HG03039 (cell line): ENCODE data around the gene EP400.

ENCODE experiments used
- ATAC-seq: cut with Tn5 transposase; IDR thresholded peaks from one replicate; pipeline ENCODE4 v1.9.1; 2021; ENCODE audit warnings: mild to moderate bottlenecking, moderate library complexity; ENCODE audit not compliant: unreplicated experiment

The EP400 gene

DNA sequence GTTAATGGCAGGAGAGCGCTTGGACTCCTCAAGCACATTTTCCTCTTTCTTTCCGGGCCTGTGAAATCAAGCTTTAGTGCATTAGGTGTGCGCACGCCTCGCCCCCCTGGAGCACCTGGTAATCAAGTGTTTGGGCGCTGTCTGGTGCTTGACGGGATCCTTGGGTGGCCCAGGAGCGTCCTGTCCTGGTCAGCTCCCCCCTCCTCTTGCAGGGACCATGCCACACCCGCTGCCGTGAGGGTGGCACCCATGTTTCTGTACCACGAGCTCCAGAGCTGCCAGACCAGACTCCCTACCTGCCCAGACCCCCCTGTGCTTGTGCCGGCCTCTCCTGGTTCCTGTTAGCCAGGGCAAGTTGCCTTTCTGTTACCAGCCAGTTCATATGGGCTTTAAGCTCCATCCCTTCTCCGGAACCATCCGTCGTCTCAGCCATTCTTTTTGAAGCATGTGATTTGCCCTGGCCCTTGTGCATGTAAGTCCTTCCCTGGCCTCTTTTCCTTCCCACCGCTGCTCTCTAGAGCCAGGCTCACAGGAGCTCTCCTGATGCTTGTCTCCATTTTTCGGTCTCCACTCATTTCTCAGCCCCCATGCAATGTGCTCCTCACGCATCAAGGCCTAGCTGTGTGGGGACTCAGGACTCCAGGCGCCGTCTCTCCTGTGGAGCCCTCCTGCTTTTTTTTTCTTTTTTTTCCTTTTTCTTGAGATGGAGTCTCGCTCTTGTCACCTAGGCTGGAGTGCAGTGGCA lies 66.1 kb downstream of the EP400 start:
- ATAC-seq: no peak

DNA sequence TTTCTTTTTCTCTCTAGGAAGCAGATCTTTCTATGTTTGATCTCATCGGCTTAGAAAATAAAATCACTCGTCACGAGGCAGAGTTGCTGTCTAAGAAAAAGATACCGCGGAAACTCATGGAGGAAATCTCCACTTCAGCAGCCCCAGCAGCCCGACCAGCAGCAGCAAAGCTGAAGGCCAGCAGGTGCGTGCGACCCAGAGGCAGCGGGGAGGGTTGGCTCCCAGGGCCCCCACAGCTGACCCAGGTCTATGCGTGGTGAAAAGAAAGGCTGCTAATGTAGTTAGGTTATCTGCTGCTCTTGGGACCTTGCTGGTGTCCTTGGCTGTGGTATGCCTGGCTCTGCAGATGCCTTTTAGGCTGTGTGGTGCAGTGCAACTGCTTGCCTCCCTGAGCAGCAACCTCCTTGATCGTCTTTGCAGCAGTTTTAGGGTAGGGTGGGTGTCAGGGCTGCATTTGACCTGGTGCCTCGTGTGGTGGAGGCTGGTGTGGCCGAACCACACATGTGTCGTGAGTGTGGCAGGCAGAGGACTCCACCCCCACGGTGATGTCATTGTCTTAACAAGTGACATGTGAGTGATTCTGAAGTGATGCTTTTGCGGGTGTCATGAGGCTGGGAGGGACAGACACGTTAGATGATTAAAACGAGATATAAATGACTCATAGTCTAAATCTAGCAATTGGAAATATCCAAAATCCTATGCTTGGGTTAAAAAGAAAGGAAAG lies 68.6 kb downstream of the EP400 start:
- no peak for ATAC-seq

DNA sequence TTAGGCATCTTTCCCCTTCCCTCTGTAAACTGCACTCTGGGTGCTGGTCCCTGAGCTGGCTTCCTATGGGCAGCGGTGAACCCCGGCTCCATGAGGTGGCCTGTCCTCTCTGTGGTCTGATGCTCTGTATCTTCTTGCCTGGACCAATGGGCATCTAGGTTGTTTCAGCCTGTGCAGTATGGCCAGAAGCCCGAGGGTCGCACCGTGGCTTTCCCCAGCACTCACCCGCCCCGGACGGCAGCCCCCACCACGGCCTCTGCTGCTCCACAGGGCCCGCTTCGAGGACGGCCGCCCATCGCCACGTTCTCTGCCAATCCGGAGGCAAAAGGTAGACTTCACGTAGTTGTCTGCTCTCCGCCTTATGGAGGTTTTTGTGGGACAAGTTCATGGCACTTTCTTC lies 70.1 kb downstream of the EP400 start:
- no peak for ATAC-seq

DNA sequence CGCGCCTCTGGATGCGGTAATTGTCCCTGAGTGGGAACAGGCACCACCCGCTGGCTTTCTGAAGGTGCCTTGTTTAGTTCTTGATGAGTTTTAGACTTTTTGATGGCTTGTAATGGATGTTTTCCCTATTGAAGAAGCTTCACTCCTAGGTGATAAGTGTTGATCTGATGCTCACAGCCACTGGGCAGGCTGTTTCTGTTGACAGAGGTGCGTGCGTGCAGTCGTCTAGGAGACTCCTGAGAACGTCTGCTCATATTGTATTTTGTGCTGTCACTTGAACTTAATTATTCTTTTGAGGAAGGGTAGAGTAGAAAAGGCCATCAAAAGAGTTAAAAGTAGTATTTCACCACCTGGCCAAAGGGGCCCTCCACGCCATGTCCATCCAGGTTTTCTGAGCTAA lies 70.5 kb downstream of the EP400 start:
- no peak for ATAC-seq

DNA sequence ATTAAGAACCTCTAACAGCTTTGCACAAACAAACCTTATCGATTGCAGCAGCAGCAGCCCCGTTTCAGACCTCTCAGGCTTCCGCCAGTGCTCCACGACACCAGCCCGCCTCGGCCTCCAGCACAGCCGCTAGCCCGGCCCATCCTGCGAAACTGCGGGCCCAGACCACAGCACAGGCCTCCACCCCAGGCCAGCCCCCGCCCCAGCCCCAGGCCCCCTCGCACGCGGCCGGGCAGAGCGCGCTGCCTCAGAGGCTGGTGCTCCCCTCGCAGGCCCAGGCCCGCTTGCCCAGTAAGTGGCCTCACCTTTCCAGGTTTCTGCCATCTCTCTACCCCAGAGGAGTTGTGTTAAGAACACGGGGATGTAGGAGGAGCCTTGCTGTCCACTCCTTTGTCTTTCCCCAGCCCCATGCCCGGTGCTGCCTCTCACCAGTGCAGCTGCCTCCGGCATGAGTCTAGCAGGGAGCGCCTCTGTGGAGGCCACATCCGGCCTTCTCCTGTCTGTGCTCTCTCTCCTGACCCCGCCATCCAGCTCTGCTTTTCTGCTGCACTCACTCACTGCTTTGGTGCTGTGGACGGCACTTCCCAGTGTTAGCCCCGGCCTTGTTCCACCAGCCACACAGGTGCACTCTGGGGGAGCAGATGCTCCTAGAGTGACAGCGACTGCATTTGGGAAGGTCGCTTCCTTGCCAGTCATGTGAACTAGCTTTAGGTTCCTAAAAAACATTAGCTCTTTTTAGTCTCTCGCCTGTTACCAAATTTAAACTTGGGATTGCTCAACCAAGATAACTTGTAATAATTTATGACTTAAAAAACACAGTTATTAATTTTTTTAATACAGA lies 71.5 kb downstream of the EP400 start:
- ATAC-seq: no peak

DNA sequence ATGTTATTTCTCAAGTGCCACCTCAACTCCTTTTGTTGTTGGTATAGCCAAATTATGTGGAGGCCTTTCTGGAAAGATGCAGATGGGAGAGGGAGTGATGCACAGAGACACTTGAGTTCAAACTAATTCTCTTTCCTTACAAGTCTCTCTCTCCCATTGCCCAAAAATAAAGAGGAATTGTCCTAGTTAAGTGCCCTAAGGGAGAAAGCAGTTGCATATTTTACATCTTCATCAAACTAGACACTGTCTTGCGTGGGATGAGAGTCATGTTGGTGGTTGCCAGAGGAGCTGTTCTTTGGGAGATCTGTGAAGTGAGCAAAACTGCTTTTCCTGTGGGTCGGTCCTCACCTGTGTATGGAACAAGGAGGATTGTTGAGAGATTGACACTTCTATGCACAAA lies 72.2 kb downstream of the EP400 start:
- ATAC-seq: no peak

DNA sequence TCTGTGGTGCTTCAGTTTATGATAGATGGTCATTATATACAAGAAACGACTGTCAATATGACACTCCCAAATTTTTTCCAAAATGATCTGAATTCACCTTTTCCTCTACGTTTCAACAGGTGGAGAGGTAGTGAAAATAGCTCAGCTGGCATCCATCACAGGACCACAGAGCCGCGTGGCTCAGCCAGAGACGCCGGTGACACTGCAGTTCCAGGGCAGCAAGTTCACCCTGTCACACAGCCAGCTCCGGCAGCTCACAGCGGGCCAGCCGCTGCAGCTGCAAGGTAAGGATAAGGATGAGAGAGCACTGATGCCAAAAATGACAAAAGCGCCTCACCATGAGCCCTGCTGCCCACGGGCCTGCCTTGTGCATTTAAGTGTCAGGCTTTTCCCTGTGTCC lies 73.9 kb downstream of the EP400 start:
- no peak for ATAC-seq

DNA sequence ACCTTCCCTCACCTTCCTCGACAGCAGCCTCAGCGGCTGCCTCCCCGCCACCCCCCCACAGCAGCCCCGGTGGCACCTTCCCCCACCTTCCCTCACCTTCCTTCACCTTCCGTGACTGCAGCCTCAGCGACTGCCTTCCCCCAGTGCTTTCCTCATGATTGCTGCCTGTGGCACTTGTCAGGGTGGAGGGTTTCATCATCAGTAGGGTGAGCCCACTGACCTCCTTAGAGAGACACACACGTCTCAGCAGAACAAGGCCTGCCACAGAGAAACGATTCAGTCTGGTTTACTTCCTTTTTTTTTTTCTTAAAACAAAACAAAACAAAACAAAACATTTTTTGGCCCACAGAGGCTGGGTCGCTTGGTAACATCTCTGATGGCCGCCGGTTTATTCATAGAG lies 75.0 kb downstream of the EP400 start:
- no peak for ATAC-seq

DNA sequence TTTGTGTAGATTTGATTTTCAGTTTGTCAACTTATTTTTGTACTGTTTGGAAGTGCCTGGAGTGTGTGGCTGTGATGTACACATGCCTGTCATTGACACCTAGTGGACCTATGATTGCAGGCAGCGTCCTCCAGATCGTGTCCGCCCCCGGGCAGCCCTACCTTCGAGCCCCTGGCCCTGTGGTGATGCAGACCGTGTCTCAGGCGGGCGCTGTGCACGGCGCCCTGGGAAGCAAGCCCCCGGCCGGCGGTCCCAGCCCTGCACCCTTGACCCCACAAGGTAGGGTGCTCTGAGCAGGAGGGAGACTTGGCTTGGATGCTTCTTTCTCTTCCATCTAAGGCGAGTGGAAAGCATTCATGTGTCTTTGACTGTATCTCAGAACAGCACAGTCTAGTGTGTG lies 75.8 kb downstream of the EP400 start:
- no peak for ATAC-seq

DNA sequence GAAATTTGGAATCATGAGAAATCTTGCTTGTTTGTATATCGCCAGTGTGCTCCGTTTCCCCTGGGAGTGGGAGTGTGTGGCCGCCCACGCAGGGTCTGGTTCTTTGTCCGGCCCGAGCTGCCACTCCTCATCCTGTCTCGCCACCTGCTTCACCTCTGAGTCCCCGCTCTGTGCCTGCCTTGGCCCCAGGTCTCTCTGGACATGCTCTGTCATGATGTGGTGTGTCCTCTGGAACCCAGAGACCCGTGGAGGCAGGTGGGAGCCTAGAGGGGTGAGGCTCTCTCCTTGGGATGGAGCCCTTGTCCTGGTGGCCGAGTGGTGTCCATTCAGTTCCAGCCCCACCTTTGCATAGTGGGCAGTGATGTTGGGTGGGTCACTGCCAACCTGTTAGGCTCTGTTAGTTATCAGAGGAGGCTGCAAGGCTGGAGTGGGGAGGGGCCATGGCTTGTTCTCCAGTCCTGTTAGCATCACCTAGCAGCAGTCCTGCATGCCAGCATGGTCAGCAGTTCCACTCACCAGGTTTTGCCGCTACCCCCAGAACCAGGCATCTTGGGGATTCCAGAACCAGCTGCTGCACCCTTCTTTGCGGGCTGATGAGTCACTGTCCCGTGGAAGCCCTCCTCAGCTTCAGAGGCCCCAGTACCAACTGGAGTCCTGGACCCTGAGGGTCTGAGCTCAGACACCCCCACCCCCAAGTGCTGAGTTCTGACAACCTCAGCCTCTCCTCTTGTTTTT lies 76.5 kb downstream of the EP400 start:
- ATAC-seq: no peak

DNA sequence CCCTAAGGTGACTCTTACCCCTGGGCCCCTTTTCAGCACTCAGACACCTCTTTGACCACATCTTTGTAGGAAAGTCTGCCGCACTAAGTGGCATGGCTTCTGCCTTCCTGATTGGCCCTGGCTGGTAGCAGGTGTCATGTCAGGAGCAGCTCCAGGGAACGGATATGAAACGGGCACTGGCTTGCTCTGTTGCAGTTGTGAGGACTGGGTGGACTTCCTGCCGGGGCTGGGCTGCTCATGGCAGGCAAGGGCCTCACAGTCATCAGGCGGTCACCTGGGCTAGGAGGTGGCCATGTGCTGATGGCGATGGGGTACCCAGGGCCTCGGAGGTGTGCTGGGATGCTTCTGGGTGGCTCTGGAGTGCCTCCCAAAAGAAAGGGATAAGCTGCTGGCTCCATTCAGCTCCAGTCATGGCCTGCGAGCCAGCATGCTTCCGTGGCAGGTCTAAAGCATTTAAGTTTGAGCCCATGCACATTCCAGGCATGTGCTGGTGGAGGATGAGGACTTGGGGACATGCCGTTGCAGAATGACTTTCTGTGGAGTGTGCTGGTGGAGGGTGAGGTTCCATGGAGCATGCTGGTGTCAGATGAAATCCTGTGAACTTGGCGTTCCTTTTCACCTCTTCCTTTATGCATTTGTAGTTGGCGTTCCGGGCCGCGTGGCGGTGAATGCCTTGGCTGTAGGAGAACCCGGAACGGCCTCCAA lies 77.2 kb downstream of the EP400 start:
- no peak for ATAC-seq

DNA sequence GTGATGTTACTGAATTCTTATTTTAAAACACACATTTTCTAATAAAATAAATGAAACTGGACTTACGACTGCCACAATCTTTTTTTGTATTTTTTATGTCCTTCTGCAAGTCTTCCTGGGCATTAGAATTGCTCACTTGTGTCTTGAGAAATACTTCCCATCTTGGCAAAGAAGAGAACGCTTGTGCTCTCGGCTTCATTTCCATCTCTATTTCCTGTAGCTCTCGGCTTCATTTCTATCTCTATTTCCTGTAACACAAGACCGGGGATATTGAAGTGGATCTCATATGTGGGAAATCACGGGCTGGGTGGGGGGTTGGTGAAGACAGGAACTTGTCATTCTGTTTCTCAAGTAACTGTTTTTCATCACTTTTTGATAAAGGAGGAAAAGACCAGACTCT lies 77.9 kb downstream of the EP400 start:
- no peak for ATAC-seq

DNA sequence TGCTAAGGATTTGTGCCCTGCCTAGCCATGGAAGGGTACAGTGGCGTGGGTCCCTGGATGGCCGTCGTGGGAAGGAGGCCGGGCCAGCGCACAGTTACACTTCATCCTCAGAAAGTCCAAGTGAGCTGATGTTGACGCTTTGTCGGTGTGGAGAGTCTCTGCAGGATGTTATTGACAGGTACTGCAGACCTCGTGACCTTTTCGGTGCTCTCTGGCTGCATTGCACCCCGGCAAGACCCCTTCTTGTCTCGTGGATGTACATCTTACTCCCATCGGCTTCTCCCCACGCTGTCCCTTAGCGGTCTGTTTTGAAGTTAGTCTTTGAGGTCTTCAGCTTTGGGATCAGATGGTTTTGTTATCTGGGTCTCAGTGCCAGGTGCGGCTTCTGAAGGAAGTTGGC lies 78.4 kb downstream of the EP400 start:
- no peak for ATAC-seq

DNA sequence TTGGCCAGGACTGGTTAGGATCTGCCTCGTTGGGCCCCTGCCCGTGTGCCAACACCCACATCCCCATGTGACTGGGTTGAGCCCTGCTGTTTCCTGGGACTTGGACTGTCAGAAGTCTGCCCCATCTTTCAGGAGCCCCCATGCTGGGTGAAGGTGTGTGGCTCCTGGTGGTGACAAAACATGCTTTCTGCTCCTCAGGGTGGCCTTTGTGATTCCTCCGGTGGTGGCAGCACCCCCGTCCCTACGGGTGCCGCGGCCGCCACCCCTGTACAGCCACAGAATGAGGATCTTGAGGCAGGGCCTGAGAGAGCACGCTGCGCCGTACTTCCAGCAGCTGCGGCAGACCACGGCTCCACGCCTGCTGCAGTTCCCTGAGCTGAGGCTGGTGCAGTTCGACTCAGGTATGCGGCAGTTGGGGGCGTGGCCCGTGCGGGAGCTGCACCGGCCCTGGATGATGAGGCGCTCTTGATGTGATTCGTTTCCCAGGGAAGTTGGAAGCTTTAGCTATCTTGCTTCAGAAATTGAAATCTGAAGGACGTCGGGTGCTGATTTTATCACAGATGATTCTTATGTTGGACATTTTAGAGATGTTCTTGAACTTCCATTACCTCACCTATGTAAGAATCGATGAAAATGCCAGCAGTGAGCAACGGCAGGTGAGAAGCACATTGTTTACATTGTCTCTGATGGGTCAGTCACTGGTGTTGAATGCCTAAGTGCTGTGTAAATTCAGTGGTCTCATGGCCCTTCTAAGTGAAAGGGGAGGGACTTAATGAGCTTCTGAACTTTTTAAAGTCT lies 80.0 kb downstream of the EP400 start:
- ATAC-seq: no peak

DNA sequence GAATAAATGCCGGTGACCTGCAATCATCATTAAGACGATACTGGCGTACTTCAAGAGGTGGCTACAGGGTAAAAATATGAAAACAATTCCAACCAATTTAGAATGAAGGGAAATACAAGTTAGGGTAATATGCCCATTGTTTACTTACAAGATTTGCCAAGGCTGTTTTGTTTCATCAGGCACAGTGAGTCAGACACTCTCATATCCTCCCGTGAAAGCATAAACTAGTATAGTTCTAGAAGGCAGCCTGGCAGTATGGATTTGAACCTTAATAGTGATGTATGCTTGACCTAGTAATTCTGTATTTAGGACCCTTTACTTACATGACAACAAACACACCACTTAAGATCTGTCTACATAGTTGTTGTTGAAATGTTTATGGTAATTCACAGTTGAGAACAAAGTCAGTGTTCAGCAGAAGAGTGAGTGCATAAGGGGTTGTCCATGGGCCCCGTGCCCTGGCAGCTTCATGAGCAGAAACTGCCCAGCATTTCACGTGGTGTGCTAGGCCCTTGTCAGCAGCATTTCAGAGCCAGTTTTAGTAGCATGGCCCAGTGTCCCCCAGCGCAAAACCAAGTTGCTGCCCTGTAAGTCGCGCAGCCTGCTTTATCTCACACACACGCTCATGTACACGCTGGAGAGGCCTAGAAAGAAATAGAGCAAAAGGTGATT lies 80.8 kb downstream of the EP400 start:
- ATAC-seq: no peak

DNA sequence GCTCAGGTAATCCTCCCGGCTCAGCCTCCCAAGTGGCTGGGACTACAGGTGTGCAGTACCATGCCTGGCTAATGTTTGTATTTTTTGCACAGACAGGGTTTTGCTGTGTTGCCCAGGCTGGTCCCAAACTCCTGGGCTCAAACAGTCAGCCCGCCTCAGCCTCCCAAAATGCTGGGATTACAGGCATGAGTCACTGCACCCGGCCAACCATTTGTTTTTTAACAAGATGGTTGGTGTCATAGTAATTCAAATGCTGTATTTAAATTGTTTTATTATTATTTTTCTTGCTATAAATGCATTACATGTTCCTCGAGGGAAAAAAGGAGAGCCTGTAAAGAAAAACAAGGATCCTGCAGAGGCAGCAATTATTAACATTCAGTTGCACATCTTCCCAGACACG lies 83.9 kb downstream of the EP400 start:
- no peak for ATAC-seq

DNA sequence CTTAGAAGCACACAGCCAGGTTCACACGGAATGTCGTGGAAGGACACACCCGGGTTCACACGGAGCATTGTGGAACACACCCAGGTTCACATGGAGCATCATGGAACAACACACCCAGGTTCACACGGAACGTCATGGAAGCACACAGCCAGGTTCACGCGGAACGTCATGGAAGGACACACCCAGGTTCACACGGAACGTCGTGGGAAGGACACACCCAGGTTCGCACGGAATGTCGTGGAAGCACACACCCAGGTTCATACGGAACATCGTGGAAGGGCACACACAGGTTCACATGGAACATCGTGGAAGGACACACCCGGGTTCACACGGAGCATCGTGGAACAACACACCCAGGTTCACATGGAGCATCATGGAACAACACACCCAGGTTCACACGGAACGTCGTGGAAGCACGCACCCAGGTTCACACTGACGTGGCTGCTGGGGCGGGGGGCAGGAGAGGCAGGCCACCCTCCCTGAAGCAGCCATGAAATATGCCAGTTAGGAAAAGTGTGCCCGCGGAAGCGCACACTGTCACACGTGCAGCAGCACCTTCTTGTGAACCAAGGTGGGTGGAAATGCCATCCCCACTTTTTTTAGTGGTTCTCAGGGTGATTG lies 86.4 kb downstream of the EP400 start:
- no peak for ATAC-seq

DNA sequence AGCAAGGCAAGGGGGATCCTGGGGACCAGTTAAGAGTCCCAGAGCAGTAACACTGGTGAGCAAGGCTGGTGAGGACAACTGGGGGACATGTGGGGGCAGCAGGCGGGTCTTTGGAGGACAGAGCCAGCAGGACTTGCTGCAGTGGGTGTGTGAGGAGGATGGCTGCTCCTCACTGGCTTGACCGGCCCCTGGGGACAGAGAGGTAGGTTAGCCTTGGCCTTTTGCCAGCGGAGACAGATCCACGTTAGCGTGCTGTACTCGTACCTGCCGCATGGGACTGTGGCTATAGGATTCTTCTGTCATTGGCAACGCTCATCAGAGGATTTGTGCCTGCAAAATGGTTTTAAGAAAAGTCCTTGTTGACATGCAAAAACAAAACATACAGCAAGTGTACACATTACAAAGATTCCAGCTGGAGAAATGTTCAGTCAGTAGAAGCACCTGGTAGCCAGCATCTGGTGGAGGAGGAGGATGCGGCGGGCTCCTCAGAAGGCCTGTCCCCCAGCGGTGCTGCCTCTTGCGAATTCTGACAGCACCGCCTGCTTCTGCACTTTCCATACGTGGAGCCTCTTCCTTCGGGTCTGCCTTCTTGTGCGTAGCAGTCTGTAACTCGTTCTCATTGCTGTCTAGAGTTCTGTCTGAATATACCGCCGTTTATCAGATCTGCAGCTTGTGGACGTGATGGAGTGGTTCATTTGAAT lies 91.3 kb downstream of the EP400 start:
- no peak for ATAC-seq
